Stimulated activated CD4-positive, alpha-beta T cell treated with anti-CD3 and anti-CD28 coated beads, Interleukin-12 subunit alpha, Interleukin-12 subunit beta, amount 100 ng/mL, for 48 hours (primary cell): ENCODE results near the gene SLC17A3.

ENCODE experiments used
- DNase-seq, 3 donors: peaks; one replicate each; pipeline ENCODE4 v3.0.0-alpha.2; 2020; ENCODE audit warnings: low read depth in 2 of 3, low spot score in 1 of 3

Gene SLC17A3

GRCh38 chr6:25889877-25890853 is 16.1 kb upstream of the SLC17A3 start:
- no peak for DNase-seq

GRCh38 chr6:25888626-25889025 is 14.6 kb upstream of the SLC17A3 start:
- DNase-seq: no peak

GRCh38 chr6:25886066-25886465 is 12.0 kb upstream of the SLC17A3 start:
- DNase-seq: no peak

GRCh38 chr6:25883991-25884390 is 9.9 kb upstream of the SLC17A3 start:
- DNase-seq: no peak

- no peak for DNase-seq
These were observed 9.5 kb upstream of the SLC17A3 start for GRCh38 chr6:25883536-25883935.

GRCh38 chr6:25882051-25882496 is 8.0 kb upstream of the SLC17A3 start:
- DNase-seq: peak; percentile 4 to 30 (median 5)

- no peak for DNase-seq
These were observed 6.6 kb upstream of the SLC17A3 start for GRCh38 chr6:25880601-25881000.

GRCh38 chr6:25878721-25879322 is 4.8 kb upstream of the SLC17A3 start:
- no peak for DNase-seq

GRCh38 chr6:25875926-25876602 is 2.0 kb upstream of the SLC17A3 start:
- DNase-seq: no peak

- DNase-seq: no peak
These were observed 1.5 kb upstream of the SLC17A3 start for GRCh38 chr6:25875563-25875905.

GRCh38 chr6:25874822-25875562 is 949 bp upstream of the SLC17A3 start:
- no peak for DNase-seq

- no peak for DNase-seq
These were observed 1.2 kb downstream of the SLC17A3 start for GRCh38 chr6:25872814-25873213.

- no peak for DNase-seq
These were observed 4.2 kb downstream of the SLC17A3 start for GRCh38 chr6:25869840-25870239.

- DNase-seq: no peak
These were observed 5.4 kb downstream of the SLC17A3 start for GRCh38 chr6:25868436-25869183.

- no peak for DNase-seq
These were observed 8.0 kb downstream of the SLC17A3 start for GRCh38 chr6:25866011-25866410.

GRCh38 chr6:25863360-25863759 is 10.7 kb downstream of the SLC17A3 start:
- DNase-seq: no peak

- DNase-seq: no peak
These were observed 11.8 kb downstream of the SLC17A3 start for GRCh38 chr6:25862199-25862598.

GRCh38 chr6:25852756-25853155 is 21.3 kb downstream of the SLC17A3 start:
- DNase-seq: no peak

- DNase-seq: no peak
These were observed 22.1 kb downstream of the SLC17A3 start for GRCh38 chr6:25851961-25852360.

- DNase-seq: no peak
These were observed 29.5 kb downstream of the SLC17A3 start for GRCh38 chr6:25844518-25844917.
